Uterus (tissue), 4 donors: ENCODE measurements around the gene NOXO1. TPM values are rescaled to one million over a fixed set of nuclear protein-coding genes. Genes with fewer than 3 reads are reported as not detected.
A peak's percentile ranks its signal among the peaks of the same experiment; 100 is the strongest.

Experiments
- DNase-seq, 2 donors: peaks; one replicate each; pipeline ENCODE4 v3.0.0-alpha.2; 2019 to 2020
- H3K27ac ChIP-seq, 2 donors: fragments of 200-600 bp; sonication (generic); 1 replicate in 1 of 2; 2 replicates in 1 of 2; pipeline ENCODE4 v1.5.1; 2016 to 2018
- H3K27me3 ChIP-seq, 2 donors: fragments of 200-600 bp; sonication (generic); one replicate each; pipeline ENCODE4 v1.5.1; 2018 to 2019; ENCODE audit warnings: control low read depth in 1 of 2
- H3K36me3 ChIP-seq, 2 donors: fragments of 200-600 bp; sonication (generic); one replicate each; pipeline ENCODE4 v1.5.1; 2019; ENCODE audit warnings: control low read depth in 1 of 2
- H3K4me1 ChIP-seq, 2 donors: fragments of 200-600 bp; sonication (generic); one replicate each; pipeline ENCODE4 v1.5.1; 2018 to 2019; ENCODE audit warnings: control low read depth in 1 of 2
- H3K4me3 ChIP-seq, 2 donors: fragments of 200-600 bp; sonication (generic); 1 replicate in 1 of 2; 2 replicates in 1 of 2; pipeline ENCODE4 v1.5.1; 2018 to 2019; ENCODE audit warnings: mild to moderate bottlenecking in 1 of 2
- H3K9me3 ChIP-seq, 2 donors: fragments of 200-600 bp; sonication (generic); one replicate each; pipeline ENCODE4 v1.5.1; 2019; ENCODE audit warnings: control low read depth in 1 of 2
- CTCF ChIP-seq, 4 experiments: fragments of 200-600 bp in 2 of 4; fragments of 450-650 bp in 2 of 4; sonication (generic) in 2 of 4; IDR thresholded peaks; one replicate each; pipeline ENCODE4 v1.5.1; 2016 to 2019; ENCODE audit warnings: antibody characterized with exemption in 4 of 4, mild to moderate bottlenecking in 2 of 4, moderate library complexity in 1 of 4
- POLR2A ChIP-seq, 2 donors: fragments of 450-650 bp; IDR thresholded peaks; one replicate each; pipeline ENCODE4 v1.6.1; 2016; ENCODE audit warnings: antibody characterized with exemption in 2 of 2, mild to moderate bottlenecking in 1 of 2, moderate library complexity in 1 of 2
- intact Hi-C: fragments of 100-400 bp; cut with DNase I; formaldehyde crosslinking; loops from one replicate; pipeline ENCODE4 v1.15.1; 2023; ENCODE audit warnings: low total_unique reads
- total RNA-seq, 4 donors: library from RNA; depleted of rRNA in 3 of 4; stranded (reverse); fragments of >200 nt in 3 of 4; gene quantifications; one replicate each; pipeline versions ENCODE4 v1.1.0 to v1.2.4, GENCODE V29; 2014 to 2023
- donor health status: DM: yes; HTN: yes; CAD: no.

NOXO1 gene
- total RNA-seq, 4 donors from 2014 or later: 1.0 TPM; not detected in 3

GRCh38 chr16:1997494-1998359 is 16.5 kb upstream of the NOXO1 start:
- no peaks in the 10 kb centered on the region for H3K4me1 ChIP-seq
- no peak overlapping the region for H3K27ac ChIP-seq
- no peaks in the 10 kb centered on the region for H3K9me3 ChIP-seq
- intact Hi-C loops: no loop called here
- TF ChIP-seq CTCF (IDR thresholded peaks at IDR 0.05): no peak
- no peak for TF ChIP-seq POLR2A (IDR thresholded peaks at IDR 0.05)
- peak in 1 of 2 donors; percentile 50 for DNase-seq
- H3K36me3 ChIP-seq: no peaks in the 10 kb centered on the region
- H3K27me3 ChIP-seq: no peaks in the 10 kb centered on the region
- H3K4me3 ChIP-seq: no peak overlapping the region

GRCh38 chr16:1993731-1994131 is 12.5 kb upstream of the NOXO1 start:
- Histone ChIP-seq H3K9me3 (no peaks in the 10 kb centered on the region), H3K27ac (no peak overlapping the region), H3K36me3 (no peaks in the 10 kb centered on the region), H3K4me3 (no peak overlapping the region), H3K27me3 (peaks cover 14 to 20% of the 10 kb centered on the region in 2 donors), H3K4me1 (peaks cover 0 to 16% of the 10 kb centered on the region in 2 donors)
- intact Hi-C loops: no loop called here
- no peak for DNase-seq
- TF ChIP-seq POLR2A (IDR thresholded peaks at IDR 0.05): no peak

- no peak for TF ChIP-seq CTCF (IDR thresholded peaks at IDR 0.05)
- no peak for TF ChIP-seq POLR2A (IDR thresholded peaks at IDR 0.05)
- peak overlapping the region in 1 of 2 donors; percentile 7 for H3K4me3 ChIP-seq
These were observed 11.5 kb upstream of the NOXO1 start for GRCh38 chr16:1992704-1993317.

GRCh38 chr16:1991948-1992703 is 10.9 kb upstream of the NOXO1 start:
- TF ChIP-seq POLR2A (IDR thresholded peaks at IDR 0.05) (peak in 1 of 2 donors; percentile 19), CTCF (IDR thresholded peaks at IDR 0.05) (no peak)
- Histone ChIP-seq H3K4me1 (peaks cover 0 to 16% of the 10 kb centered on the region in 2 donors), H3K4me3 (peak overlapping the region in 1 of 2 donors; percentile 7), H3K36me3 (no peaks in the 10 kb centered on the region), H3K27me3 (peaks cover 14 to 20% of the 10 kb centered on the region in 2 donors), H3K27ac (no peak overlapping the region), H3K9me3 (no peaks in the 10 kb centered on the region)
- peak; percentile 83 to 84 for DNase-seq
- intact Hi-C loops: no loop called here

More at GRCh38 chr16:1992704-1993317, 11.5 kb upstream of the NOXO1 start:
- Histone ChIP-seq H3K27ac (no peak overlapping the region), H3K4me1 (peaks cover 0 to 16% of the 10 kb centered on the region in 2 donors), H3K27me3 (peaks cover 14 to 20% of the 10 kb centered on the region in 2 donors), H3K9me3 (no peaks in the 10 kb centered on the region), H3K36me3 (no peaks in the 10 kb centered on the region)
- intact Hi-C loops: no loop called here
- DNase-seq: no peak

GRCh38 chr16:1991588-1991947 is 10.3 kb upstream of the NOXO1 start:
- H3K27me3 ChIP-seq: peaks cover 14 to 20% of the 10 kb centered on the region in 2 donors
- TF ChIP-seq POLR2A (IDR thresholded peaks at IDR 0.05) (no peak), CTCF (IDR thresholded peaks at IDR 0.05) (no peak)
- H3K36me3 ChIP-seq: no peaks in the 10 kb centered on the region
- peaks cover 0 to 16% of the 10 kb centered on the region in 2 donors for H3K4me1 ChIP-seq
- no peak for DNase-seq
- intact Hi-C loops: no loop called here
- peak overlapping the region in 1 of 2 donors; percentile 7 for H3K4me3 ChIP-seq
- no peak overlapping the region for H3K27ac ChIP-seq
- no peaks in the 10 kb centered on the region for H3K9me3 ChIP-seq
